WI38 (cell line): Measurements from ENCODE around the gene ATP11B.

Experiments used
- H3K4me3 ChIP-seq: 2 replicates; pipeline ENCODE4 v1.5.1; 2011; ENCODE audit warnings: low read depth, mild to moderate bottlenecking, control low read depth, low read length
- CTCF ChIP-seq: IDR thresholded peaks from 2 replicates; pipeline ENCODE4 v1.5.1; 2012; ENCODE audit warnings: low read depth, mild to moderate bottlenecking, control low read depth, low read length

The ATP11B gene

GRCh38 chr3:182785756-182786155, 7.5 kb upstream of the ATP11B start:
- TF ChIP-seq CTCF = no peak
- H3K4me3 ChIP-seq = no peak overlapping the region

- no peak overlapping the region for H3K4me3 ChIP-seq
- TF ChIP-seq CTCF = no peak
Observed at GRCh38 chr3:182786564-182787196, 6.6 kb upstream of the ATP11B start.

- H3K4me3 ChIP-seq = no peak overlapping the region
- TF ChIP-seq CTCF = no peak
Observed at GRCh38 chr3:182787302-182788036, 5.8 kb upstream of the ATP11B start.

GRCh38 chr3:182789371-182789770, 3.9 kb upstream of the ATP11B start:
- H3K4me3 ChIP-seq = no peak overlapping the region
- TF ChIP-seq CTCF = no peak

- no peak for TF ChIP-seq CTCF
- no peak overlapping the region for H3K4me3 ChIP-seq
Observed at GRCh38 chr3:182790612-182791011, 2.7 kb upstream of the ATP11B start.

- H3K4me3 ChIP-seq = peak overlapping the region; percentile 88
- TF ChIP-seq CTCF = no peak
Observed at GRCh38 chr3:182793663-182794454, 555 bp downstream of the ATP11B start.
